ENCODE data around the gene ZMYND11.

Gene ZMYND11

DNA sequence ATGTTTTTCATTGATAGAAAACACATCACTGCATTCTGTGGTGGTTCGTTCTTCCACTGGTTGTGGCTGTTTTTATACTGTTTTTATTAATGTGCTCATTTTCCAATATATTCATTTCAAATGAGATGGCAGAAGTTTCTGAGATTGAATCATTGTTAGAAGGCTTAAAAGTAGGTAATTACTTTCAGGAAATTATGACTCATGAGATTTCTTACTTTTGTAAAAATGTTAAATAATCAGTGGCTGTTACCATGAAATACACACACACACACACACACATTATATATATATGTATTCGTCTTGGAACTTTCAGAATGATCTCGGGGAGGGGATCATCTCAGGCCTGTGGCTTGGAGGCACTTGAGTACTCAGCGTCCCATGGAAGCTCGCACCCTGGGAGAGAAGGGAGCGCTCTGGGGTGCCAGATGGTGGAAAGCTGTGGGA is 66.1 kb downstream of the ZMYND11 start:
- DNase-seq = no peak

DNA sequence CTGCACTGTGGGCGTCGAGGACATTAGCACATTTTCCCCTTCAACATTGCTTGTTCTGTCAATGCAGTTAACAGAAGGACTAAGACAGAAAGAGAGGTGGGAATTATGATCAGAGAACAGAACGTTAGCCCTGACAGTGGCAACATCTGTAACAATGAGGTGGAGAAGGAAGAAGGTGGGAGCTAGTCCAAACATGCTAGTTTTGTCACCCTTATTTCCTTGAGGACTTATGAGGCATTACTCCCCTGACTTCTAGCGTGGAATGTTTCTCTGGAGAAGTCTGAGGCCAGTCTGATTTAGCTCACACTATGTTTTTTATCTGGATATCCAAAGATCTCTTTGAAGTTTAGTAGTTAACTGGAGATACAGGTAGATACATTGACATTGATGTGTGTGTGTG is 73.4 kb downstream of the ZMYND11 start:
- DNase-seq = no peak

DNA sequence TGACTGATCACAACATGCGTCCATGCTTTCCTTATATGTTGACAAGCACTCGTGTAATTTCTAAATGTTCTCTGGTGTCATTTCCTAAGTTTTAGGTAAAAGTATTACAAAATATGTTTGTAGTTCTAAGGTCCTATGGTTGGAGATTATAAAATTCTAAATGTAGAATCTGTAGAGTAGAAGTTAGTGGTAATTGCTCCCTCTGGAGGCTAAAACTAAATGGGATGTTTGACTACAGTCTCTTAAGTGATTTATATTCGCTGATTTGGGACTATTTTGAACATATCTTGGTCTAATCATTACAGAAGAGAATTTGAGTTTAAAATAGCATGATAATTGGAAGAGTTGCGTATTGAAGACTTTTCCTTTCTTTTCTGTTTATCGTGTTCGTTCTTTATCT is 74.1 kb downstream of the ZMYND11 start:
- DNase-seq = no peak

DNA sequence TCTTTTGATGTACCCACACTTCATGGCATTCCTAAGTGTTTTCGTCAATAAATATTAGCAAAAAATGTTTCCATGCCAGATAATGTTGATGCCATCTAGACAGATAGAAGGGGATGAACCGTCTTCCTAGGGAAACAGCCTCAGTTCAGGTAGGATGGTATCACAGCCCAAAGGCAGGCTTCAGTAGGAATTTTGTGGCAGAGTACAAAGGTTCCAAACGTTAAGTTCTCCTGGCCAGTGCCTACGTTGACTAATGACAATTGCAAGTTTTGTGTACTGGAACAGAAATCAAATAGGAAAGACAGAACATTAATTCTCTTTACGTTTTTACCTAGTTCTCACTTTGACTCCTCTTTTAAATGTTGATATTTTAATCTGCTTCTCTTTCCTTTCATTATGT is 75.0 kb downstream of the ZMYND11 start:
- DNase-seq = no peak

DNA sequence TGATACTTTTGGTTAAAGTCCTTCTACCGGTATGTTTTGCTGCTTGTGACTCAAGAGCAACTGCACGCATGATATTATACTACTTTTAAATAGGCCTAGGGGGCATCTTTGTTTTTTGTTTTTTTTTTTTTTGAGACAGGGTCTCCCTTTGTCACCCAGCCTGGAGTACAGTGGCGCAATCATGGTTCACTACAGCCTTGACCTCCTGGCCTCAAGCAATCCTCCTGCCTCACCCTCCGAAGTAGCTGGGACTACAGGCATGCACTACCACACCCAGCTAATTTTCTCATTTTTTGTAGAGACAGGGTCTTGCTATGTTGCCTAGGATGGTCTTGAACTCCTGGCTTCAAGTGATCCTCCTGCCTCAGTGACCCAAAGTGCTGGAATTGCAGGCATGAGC is 80.2 kb downstream of the ZMYND11 start:
- DNase-seq = no peak

DNA sequence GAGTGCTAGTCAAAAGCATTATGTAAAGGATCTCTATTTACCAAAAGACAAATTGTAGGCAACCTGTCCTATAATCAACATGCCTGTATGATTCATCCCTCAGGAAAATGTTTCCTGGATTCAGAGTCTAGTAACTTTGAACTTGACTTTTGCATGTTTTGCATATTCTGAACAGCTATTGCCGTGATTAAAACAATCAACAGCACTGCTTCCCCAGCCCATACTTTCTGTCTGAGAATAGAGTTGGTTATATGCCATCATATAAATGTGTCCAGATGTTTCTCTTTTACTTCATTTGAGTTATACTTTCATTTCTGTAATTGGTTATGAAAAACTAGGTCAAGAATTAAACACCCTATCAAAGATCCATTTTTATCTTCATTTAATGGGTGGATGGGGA is 83.5 kb downstream of the ZMYND11 start:
- no peak for DNase-seq

DNA sequence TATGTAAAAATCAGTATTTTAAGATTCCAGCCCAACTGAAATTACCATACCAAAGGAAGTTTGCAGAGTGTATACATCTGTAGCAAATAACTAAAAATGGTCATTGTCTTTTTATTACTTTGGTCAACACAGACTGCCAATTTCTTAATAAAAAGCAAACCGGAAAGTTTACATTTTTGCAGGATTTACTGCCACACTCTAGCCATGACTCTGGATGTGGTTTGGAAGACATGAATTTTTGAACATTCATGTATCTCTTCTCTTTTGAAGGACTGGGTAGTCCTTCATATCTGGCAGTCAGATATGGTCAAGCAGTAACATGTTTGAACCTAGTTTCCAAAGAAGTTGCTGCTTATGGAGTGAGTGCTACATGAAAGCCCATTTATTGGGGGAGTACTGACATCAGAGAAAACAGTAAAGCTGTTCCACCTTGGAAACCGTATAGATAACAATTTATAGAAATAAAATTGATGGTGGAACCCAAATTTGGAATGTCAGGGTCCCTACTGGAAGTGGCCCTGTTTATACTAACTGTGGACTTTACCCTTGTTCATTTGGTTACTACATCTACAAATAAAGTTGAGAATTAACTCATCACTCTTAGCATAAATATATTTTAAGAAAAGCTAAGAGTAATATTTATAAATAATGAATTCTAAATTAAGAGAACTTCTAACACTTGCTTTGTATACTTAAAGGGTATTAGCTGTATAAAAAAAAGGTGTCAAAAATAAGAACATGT is 84.6 kb downstream of the ZMYND11 start:
- DNase-seq = no peak

DNA sequence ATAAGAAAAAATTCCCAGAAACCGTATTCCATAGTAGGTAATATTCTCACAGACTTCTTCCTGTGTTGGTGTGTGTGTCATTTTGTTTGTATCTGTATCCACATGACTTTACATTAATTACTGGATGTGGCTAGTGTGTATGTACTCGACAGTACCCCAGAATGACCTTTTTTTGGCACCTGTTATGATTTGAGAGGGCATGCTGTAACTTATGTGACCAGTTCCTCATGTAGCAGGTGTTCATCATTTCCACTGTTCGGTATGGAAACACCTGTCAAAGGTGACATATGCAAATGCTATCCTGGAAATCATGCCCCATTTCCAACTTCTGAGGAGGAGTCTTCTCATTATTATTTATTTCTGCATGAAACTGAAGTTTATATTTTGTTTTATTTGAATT is 89.3 kb downstream of the ZMYND11 start:
- DNase-seq = no peak

DNA sequence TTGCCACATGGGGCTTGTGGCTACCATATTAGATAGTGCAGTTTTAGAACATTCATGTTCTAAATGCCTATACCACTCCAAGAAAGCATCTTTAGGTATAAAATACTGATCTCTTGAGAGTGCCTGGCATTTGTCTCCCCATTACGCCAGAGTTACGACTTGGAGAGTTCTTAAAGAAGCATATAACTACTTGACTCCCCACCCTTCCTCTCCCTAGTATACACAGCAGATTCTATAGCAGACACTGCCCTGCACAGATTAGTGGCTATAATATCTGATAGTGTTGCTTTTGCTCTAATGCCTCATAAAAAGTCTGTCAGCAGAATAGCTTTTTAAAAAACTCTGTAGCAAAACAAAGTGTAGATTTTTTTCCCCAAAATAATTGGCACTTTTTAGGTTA is 90.8 kb downstream of the ZMYND11 start:
- DNase-seq = no peak

DNA sequence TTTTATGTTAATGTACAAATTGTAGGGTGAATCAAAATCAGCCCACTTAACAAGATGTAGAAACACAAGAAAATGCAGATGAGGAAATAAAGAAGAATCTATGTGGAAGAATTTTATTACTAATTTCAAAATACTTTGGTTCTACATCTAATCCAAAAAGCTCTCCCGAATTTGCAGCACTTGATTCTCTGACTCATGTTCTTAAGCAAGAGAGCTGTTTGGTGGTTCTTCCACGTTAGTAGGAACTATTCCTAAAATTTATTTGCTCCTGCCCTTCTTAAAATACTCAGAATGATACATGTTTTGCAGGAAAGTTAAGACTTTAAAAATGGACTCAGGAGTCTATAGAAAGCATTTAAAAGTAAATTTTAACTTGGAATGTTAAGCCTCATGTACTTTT is 91.8 kb downstream of the ZMYND11 start:
- no peak for DNase-seq

DNA sequence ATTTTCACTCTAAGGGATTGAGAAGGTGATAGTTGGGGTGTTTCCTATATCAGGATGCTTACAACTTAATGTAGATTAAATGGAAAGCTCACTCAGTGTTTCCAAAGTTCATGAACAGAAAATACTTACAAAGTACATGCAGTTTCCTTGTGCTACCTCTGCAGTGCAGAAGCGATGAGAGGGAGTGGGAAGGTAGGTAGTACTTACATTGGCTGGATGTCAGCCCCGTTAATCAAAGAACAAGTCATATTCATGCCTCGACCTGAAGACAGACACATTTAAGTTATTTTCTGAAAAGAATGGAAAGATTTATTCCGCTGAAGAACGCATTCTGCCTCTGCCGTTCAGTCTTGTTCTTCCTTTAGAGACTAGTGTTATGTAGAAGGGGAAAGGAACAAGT is 93.1 kb downstream of the ZMYND11 start:
- no peak for DNase-seq

DNA sequence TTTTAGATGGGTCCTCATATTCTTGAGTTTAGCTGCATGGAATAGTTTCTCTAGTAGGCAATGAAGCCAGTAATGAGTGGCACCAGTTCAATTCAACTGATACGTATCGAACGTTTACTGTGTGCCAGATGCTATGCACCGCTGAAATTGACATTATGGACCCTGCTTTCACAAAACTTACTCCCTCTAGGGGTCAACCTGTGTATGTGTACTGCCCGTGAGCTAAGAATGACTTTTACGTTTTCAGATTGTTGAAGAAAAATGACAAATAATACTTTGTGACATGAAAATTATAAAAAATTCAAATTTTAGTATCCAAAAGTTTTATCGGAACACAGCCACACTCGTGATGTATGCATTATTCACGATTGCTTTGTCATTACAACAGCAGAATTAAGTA is 95.5 kb downstream of the ZMYND11 start:
- no peak for DNase-seq

DNA sequence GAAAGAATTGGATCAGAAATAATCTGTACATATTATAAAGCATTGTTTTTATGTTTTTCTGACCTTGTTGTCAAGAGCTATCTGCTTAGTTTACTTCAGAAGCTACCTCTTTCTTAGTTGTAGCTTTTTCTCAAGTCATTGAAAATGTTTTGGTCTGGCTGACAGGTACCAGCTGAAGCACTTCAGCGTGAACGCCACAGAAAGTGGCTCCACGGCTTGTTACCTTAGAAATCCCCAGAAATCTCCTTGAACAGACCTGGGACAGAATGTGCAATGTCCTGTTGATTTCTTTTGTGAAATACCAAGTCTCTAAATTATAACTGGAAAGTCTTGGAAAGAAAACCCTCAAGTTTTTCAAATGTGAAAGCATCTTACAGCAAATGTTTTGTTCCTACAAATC is 96.8 kb downstream of the ZMYND11 start:
- no peak for DNase-seq

DNA sequence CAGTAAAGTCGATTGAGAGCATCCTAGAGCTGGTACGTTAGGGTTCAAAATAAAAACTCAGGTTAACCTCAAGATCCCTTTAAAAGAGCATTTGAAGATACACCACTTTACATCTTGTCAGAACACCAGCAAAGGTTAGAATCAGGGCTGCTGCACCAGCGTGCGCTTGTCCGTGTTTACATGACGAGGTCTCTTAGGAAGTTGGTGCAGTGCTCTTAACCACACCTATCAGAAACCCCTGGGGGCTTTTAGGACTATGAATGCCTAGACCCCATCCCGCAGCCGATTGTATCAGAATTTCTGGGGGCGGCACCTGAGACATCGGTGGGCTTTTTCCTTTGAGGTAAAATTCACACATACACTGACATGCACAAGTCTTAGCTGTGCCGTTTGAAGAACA is 97.6 kb downstream of the ZMYND11 start:
- no peak for DNase-seq

DNA sequence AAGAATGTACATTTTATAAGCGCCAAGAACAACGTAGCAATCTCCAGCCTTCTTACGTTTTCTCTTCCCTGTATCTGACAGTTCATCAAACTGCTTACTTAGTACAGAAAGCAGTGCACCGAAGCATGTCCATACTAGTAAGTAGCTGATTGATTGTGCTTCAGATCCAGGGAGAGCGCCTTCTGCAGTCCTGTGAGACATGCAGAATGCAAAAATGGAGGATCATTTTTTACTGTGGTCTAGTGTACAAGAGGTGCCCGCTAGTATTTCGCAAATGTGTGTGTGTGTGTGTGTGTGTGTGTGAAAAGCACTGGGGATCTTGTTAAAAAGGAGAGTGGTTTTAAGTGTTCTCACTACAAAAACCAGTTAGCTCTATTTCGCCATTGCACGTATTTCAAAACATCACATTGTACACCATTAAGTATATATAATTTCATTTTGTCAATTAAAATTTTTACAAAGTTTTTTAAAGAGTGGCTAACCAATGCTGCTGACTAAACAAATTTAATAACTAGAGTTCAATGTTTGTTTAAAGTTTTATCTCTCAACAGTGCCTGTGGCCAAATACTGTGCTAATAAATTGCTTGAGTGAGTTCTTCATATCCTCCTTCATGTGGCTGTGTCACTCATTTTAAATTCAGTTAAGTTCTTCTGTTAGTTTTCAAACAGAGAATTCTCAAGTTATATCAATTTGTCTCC is 99.6 kb downstream of the ZMYND11 start:
- no peak for DNase-seq

DNA sequence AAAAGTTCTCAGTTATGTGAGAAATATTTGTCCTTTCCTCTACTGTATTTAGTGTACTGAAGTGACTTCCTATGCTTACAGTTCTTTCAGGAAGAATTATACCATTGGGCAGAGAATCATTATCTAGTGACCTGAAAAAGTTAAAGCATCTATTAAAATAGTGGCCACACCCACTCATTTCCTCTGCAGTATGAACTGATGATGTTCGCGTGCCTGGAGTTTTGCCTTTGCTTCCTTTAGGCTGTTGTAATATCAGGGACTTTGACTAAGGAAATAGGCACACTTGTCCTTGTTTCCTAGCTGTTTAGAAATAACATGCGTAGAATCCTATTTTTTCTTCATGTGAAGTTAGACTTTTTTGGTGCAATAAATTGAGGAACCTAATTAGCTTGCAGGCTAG is 100.7 kb downstream of the ZMYND11 start:
- DNase-seq = no peak

DNA sequence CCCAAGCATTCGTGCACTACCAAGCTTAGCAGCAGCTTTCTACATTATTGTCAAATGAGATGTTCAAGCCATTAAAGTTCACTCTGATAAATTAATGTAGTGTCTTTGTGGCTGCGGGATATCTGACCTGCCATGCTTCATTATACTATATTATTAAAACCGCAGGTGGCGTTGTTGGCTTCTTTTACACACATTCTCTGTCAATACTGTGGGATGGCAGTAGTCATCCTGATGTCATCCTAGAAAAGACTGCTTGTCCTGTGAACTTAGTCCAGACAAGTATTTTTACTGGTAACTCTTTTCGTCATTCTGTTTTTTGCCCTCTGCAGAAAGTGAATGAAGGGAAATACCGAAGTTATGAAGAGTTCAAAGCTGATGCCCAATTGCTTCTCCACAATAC is 103.9 kb downstream of the ZMYND11 start:
- no peak for DNase-seq

DNA sequence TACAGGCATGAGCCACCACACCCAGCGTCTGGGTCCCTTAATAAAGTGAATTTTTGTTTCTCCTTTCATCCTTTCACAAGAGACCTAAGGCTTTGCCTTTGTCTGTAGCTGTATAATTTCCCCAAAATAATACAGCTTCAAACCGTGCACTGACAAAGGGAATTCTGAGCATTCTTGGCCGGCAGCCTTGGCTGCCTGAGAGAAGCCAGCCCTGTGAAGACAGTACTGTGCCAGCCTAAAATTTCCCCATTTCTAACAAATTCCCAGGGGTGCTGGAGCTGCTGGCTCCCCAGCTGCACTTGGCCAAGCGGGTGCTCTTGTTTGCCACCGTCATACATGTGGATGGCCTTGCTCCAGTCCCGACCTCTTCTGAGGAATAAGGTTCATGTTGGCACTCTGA is 106.2 kb downstream of the ZMYND11 start:
- no peak for DNase-seq

DNA sequence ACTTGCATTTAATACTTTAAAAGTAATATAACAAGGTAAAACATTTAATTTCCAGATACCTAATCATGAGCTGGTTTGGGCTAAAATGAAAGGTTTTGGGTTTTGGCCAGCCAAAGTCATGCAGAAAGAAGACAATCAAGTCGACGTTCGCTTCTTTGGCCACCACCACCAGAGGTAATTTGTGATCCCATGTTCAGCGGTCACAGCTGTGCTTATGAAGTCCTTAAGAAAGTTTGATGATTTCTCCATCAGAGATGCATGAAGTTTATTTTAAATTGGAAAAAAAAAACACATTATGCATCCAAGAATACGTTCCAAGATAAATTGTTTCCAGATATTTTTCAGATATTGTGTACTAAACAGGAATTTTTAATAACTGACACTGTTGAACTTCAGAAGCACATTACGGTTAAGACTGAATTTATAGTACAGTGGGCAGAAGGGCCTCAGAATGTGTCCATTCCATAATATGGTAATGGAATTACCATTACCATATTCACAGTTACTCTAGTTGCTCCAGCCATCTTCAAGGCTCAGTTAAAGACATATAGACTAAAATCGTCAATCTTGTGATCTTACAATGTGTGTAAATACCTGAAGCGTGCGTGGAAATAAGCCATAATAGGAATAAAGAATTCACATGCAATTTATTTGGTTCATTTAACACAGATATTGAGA is 106.8 kb downstream of the ZMYND11 start:
- DNase-seq = no peak

DNA sequence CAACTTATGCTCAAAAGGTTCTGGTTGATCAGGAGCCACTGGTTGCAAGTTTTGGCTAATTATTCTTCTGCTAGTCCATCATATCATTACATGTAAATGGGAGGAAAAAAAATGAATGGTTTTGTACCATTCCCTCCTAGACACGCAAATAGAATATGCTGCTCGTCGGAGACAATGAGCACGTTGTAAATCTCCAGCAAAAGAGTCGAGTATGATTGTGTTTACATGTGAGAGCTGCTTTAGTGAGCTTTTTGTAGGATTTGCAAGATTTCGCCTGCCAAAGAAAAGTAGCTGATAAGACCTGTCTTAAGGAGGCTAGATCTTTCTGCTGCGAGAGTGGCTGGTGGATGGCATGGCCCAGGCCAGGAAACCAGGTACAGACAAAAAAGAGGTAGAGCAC is 109.0 kb downstream of the ZMYND11 start:
- DNase-seq = no peak

DNA sequence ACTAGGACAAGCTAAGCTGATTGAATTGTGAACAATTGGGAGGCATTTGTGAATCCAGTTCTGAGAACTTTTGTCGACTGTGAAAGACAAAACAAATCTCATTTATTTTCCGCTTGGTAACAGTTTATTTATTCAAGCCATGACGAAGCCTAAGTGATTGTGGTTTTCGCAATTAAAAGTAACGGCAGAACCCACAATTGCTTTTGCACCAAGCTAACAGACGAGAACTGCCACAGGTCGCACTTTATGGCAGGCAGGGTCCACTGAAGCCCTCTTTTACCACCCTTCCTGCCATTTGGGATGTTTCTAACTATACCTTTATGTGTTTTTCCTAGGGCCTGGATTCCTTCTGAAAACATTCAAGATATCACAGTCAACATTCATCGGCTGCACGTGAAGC is 111.2 kb downstream of the ZMYND11 start:
- no peak for DNase-seq

DNA sequence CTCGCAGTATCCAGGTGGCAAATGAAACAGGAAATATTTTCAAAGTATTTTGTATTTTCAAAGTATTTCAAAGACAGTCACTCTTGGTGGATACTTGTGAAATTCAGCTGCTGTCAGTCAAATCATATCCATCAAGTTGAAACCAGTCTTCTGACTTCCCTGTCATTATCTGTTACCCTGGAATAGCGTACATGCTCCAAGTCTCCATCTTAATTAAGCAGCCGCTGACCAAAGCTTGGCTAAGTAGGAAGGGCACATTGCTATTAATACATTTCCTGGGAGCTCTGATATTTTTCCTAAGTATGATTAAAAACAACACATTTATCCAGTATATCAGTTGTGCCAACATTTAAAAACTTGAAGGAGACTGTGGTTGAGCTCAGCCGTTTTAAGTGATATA is 112.2 kb downstream of the ZMYND11 start:
- no peak for DNase-seq

DNA sequence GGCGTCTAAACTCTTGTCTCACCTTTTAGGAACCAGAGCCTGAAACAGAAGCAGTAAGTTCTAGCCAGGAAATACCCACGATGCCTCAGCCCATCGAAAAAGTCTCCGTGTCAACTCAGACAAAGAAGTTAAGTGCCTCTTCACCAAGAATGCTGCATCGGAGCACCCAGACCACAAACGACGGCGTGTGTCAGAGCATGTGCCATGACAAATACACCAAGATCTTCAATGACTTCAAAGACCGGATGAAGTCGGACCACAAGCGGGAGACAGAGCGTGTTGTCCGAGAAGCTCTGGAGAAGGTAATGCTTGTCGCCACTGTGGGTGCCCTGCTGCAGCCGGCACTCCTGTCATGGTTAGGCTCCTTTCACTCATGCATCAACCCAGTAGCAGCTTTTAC is 113.1 kb downstream of the ZMYND11 start:
- no peak for DNase-seq

DNA sequence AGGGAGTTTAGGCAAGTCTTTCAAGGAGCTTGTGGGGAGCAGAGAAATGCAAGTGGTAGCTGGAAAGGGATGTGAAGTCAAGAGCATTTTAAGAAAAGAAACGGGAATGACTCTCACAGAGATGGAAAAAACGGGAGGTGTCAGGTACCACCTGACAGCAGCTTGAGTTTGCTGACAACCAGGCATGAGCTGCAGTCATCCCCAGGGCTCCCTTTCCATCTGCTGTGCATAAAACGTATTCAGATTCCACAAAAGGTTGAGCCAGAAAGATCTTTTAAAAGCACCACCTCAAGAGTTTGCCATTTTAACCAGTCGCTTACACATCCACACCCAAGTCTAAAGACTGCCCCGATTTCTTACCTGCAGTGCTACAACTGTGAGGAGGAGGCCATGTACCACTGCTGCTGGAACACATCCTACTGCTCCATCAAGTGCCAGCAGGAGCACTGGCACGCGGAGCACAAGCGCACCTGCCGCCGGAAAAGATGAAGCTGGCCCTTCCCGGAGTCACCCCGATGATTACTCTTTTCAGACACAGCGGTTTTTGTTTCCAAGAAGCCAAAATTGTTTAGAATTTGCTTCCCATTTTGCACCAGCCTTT is 116.8 kb downstream of the ZMYND11 start:
- DNase-seq = no peak
